Stimulated activated CD4-positive, alpha-beta T cell treated with anti-CD3 and anti-CD28 coated beads, Interleukin-15, amount 100 ng/mL, for 1 hour (primary cell): ENCODE data around the gene CNOT6L.

Experiments used
- DNase-seq, 2 donors: peaks; one replicate each; pipeline ENCODE4 v3.0.0-alpha.2; 2020; ENCODE audit warnings: low read depth in 1 of 2, low spot score in 1 of 2

Gene CNOT6L

GRCh38 chr4:77714514-77714913, 104.7 kb downstream of the CNOT6L start:
- no peak for DNase-seq

DNA sequence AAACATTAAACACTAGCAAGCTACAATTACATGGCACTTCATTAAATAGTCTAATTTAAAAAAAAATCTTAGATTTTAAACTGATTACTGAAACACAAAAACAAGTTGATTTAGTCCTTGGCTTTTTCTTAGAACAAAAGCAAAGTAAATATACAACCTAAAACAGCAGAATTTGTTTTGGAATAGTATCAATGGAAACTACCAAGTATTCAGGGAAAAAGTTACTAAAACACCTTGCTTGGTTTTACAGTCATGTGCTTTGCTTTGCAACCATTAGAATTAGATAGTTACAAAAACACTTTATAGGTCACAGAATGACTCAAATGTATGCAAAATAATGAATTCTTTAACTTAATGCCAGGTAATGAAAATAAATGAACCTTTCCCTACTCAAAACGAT, 105.3 kb downstream of the CNOT6L start:
- DNase-seq = no peak

- DNase-seq = no peak
These were observed 106.5 kb downstream of the CNOT6L start for GRCh38 chr4:77712675-77713074.

DNA sequence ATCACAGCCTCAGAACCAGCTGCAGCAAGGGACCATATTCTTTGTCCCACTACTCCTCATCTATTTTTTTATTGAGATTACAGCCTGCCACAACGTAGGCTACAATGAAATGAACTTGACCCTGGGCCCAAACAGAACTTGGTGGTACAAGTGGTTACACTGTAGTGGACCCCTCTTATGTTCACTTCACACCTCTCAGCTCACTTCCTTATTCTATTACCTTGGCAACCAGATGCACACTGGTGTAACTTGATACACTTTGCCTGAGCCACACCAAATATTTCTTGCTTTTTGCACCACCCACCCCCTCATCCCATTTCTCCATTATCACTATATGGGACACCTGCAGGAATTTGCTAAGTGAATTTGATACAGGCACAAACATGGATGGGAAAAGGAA, 107.7 kb downstream of the CNOT6L start:
- DNase-seq = no peak

GRCh38 chr4:77710684-77711083, 108.5 kb downstream of the CNOT6L start:
- no peak for DNase-seq

GRCh38 chr4:77710059-77710458, 109.1 kb downstream of the CNOT6L start:
- DNase-seq = no peak

DNA sequence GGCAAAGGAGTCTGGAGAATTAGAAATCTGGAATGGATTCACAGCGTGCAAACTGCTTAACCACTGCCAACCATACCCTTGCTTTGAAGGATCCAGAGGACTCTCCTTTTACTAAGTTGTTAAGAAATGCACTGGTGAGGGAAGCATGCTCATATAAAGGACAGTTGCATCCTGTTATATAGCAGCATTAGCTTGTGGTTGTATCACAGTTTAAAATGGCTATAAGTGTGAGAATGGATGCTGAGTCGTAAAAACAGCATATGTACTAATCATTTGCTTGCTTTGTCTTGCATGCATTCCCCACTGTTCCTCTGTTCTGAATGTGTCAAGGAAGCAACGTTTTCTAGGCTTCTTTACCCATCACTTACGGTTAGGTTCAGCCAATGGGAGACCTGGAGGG, 112.5 kb downstream of the CNOT6L start:
- no peak for DNase-seq

- no peak for DNase-seq
These were observed 115.5 kb downstream of the CNOT6L start for GRCh38 chr4:77703666-77704065.

GRCh38 chr4:77701121-77701520, 118.0 kb downstream of the CNOT6L start:
- no peak for DNase-seq

DNA sequence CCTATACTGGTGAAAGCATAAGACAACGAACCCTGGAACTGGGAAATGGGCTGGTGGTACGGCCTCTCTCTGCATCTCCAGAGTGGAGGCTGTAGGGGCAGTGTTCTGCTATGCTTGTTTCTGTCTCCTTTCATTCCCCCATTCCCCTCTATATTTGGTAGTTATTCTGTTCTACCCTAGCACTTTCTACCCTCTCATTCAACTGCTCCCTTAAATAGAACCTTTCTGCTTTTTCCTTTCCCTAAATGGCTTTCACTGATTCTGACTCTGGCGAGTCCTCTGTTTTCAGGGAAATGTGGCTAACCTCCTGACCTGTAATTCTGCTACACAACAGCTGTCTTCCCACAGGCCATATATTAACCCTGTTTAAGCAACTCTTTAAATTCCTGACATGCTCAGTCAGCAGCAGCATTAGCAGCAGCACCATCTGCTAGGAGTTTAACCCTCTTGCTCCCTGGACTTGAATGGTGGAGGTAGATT, 119.4 kb downstream of the CNOT6L start:
- DNase-seq = no peak

DNA sequence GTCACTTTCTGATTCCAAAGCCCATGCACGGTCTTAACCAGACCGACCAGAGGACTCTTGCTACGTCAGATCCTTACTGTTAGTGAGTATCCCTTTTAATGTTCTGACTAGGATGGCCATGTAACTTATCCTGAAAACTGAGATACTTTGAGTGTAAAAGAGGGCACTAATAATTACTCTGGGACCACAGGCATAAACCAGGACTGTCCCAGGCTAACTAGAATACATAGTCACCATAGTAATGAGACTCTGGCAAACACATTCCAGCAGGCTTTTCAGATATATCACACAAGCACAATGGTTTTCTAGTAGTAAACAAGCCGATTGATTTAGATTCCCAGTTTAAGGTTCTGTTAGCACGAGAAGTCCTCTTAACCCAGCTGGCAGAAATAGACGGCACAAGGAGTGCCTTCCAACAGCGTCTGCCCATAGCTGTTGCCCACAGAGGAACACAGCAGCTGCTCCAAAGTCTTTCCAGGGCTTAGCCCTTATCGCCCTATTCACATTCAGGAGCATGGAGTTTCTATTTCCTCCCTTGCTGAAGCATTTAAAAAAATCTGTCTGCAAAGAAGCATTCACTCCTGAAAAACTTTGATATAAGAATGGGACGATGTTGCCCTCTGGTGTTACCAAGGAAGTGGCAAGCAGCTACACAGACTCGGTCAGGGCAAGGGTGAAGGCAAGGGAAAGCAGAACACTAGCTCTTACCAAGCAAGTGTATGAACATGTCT, 121.1 kb downstream of the CNOT6L start:
- DNase-seq = no peak

GRCh38 chr4:77695774-77696173, 123.4 kb downstream of the CNOT6L start:
- DNase-seq = no peak

DNA sequence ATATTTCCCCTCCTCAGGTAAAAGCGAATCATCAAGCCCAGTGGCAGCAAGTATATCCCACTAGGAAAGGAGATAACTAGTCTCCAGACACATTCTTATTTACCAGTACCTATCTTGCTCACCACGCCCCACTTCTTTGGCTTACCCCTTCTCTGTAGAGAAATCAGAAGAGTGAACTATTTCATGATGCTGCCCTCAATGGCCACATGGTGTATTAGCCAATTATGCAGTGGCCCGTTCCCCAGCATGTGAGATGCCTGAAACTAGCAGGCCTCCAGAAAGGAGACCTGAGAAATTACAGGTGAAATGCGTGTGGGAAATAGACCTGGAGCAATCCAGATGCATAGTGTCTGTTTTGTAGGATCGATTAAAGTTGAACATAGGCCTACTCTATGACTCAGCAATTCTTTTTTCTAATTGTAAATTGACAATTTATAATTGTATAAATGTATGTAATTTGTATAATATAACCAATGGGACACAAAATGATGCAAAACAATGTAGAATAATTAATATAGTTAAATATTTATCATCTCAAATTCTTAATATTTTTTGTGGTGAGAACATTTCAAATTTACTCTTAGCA, 126.2 kb downstream of the CNOT6L start:
- DNase-seq = no peak

GRCh38 chr4:77681792-77682191, 137.4 kb downstream of the CNOT6L start:
- DNase-seq = no peak

DNA sequence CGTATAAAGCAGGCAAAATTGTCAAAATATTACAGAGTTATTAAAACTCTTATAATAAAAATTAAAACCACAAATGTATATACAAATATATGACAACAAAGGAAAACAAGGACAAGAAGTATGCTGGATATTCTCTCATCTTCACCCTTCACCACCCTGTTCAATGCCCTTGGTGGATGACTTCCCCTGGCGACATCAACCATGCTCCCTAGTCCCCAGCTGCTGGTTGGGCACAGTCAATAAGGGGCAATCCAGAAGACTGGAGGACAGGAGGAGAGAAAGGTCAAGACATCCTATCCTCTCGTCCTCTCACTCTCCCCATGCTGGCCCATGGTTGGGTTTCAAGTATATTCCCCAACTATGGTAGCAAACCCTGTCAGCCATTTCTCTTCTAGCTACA, 142.3 kb downstream of the CNOT6L start:
- DNase-seq = no peak

DNA sequence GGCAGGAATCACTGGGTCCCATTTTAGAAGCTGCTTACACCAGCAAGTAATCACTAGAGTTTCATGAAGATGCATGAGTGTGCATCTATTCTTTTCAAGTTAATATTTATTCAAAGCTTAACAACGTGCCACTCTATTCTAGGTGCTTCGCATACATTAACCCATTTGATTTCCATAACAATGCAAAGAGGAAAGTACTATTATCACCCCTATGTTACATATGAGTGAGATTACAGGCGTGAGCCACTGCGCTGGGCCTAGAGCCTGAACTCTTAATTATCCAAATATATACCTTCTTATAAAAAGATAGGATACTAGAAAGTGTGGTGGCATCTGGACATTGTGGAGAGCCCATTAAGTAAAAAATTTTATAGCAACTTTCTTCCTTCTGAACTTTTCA, 148.1 kb downstream of the CNOT6L start:
- no peak for DNase-seq

DNA sequence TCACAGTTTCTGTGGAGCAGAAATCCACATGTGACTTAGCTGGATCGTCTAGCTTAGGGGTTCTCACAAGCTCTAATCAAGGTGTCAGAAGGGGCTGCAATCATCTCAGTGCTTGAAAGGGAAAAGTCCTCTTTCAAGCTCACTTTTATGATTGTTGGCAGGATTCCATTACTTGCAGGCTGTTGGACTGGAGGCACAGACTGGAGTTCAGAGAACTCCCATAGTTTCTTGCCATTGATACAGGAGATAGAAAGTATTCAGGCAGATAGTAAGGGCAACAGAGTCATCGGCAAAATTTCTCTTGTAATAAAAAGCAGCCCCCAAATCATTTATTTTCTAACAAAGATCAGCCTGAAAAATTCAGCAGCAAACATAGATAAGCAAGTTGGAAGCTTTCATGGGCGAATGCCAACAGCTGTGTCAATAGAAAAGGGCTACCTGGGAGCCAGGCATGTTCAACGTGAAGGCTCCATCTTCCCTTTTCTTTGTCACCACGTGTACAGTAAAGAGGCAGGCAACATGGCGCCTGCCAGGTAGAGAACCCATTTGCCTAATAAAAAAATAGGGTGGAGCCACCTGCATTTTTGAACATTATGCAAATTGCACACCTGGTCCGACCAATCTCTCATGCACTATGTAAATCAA, 149.1 kb downstream of the CNOT6L start:
- no peak for DNase-seq

GRCh38 chr4:77665381-77666069, 153.6 kb downstream of the CNOT6L start:
- DNase-seq = no peak
